Head of caudate nucleus (tissue), 42 donors: Measurements from ENCODE around the gene SPTLC2.
A peak's percentile ranks its signal among the peaks of the same experiment; 100 is the strongest.
"Not testable (repeated sequence)": the region's sequence is repeated elsewhere in the genome, so short reads cannot be mapped to it uniquely, and the experiment has no call there.

ENCODE experiments used
- DNase-seq, 42 donors: peaks; one replicate each; pipeline versions ENCODE4 v3.0.0 to v3.0.0-alpha.2; 2020 to 2021; ENCODE audit warnings: mixed read lengths in 7 of 42
- intact Hi-C: fragments of 100-400 bp; cut with DNase I; formaldehyde crosslinking; loops from one replicate; pipeline ENCODE4 v1.15.0; 2022

SPTLC2 gene

GRCh38 chr14:77531071-77531470 lies 85.4 kb downstream of the SPTLC2 start:
- no peak for DNase-seq
- intact Hi-C loops, result no loop called here

GRCh38 chr14:77529963-77530362 lies 86.5 kb downstream of the SPTLC2 start:
- DNase-seq, result no peak

GRCh38 chr14:77529213-77529612 lies 87.2 kb downstream of the SPTLC2 start:
- intact Hi-C loops, result no loop called here

More at GRCh38 chr14:77529963-77530362, 86.5 kb downstream of the SPTLC2 start:
- intact Hi-C loops, result no loop called here

DNA sequence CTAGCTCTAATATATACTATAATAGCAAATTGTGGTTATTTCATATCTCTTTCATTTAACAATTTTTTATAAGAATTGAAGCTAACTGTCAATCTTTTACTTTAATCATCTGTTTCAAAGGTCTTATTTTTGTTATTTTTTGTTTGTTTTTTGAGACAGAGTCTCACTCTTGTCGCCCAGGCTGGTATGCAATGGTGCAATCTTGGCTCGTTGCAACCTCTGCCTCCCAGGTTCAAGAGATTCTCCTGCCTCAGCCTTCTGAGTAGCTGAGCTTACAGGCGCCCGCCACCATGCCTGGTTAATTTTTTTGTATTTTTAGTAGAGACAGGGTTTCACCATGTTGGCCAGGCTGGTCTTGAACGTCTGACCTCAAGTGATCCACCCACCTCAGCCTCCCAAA lies 87.7 kb downstream of the SPTLC2 start:
- intact Hi-C loops, DNase-seq: not testable (repeated sequence)

More at GRCh38 chr14:77529213-77529612, 87.2 kb downstream of the SPTLC2 start:
- DNase-seq, result no peak

- no peak for DNase-seq
- intact Hi-C loops, result no loop called here
These were observed 90.2 kb downstream of the SPTLC2 start for GRCh38 chr14:77526266-77526665.

DNA sequence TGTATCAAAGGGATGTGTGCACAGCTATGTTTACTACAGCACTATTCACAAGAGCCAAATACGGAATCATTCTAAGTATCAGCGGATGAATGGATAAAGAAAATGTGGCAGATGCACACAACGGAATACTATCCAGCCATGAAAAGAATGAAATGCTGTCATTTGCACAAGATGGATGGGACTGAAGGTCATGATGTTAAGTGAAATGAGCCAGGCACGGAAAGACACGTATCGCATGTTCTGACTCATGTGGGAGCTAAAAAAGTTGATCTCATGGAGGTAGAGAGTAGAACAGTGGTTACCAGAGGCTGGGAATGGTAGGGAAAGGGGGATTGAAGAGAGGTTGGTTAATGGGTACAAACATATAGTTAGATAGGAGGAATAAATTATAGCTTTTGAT lies 91.9 kb downstream of the SPTLC2 start:
- intact Hi-C loops, result no loop called here
- DNase-seq, result no peak

DNA sequence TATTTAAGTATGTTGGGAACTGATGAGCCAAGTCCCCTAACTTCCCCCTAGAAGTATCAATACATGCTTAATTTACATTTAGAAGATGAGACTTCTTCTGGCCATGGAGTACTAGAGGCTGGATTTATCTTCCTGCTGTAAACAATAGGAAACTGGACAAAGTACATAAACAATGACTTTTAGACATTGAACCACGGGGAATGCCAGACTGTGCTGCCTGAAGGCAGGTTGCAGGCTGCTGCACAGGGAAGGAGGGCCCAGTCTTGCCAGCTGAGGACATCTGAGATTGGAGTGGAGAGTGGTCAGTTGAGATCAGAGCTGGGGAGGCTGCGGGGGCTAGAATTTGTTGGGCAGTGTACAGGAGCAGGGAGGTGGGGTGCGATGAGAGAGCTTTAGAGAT lies 93.3 kb downstream of the SPTLC2 start:
- intact Hi-C loops, result no loop called here
- DNase-seq, result no peak

- intact Hi-C loops, result no loop called here
- no peak for DNase-seq
These were observed 95.9 kb downstream of the SPTLC2 start for GRCh38 chr14:77520555-77520954.

DNA sequence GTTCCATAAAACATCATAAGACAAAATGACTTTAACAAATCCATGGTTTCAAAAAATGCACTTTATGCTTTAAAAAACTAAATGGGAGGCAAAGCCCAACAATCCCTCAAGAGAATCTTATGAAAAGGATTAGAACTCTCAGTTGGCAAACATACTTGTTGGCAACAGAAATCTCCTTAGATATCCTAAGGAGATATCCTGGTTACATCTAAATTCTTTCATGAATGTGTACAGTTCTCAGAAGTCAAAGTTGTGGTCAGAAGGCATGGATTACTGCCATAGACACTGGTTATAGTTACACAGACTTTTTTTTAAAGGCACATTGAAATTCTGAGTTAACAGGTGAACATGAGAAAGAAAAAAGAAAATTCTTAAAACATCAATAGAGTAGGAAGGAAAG lies 100.3 kb downstream of the SPTLC2 start:
- intact Hi-C loops, result no loop called here
- no peak for DNase-seq

GRCh38 chr14:77511486-77512162 lies 104.8 kb downstream of the SPTLC2 start:
- DNase-seq, result no peak
- intact Hi-C loops, result no loop called here

DNA sequence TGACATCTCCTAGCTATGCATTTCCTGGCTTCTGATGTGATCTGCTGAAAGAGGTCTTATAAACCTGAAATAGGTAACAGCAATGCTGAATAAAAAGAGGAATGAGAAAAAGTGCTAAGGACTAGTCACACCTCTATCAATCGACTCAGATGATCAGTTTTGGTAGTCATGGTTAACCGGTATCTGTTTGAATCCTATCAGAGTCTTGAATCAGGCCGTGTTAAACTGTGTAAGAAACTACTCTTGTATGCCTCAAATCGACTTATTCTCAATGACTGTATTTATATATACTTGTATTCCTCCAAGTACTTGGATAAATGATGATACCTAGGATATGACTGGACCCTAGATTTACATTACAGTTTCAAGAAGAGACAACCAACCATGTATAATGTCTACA lies 107.1 kb downstream of the SPTLC2 start:
- intact Hi-C loops, result no loop called here
- DNase-seq, result no peak

- intact Hi-C loops, result no loop called here
- DNase-seq, result no peak
These were observed 107.6 kb downstream of the SPTLC2 start for GRCh38 chr14:77508876-77509275.

DNA sequence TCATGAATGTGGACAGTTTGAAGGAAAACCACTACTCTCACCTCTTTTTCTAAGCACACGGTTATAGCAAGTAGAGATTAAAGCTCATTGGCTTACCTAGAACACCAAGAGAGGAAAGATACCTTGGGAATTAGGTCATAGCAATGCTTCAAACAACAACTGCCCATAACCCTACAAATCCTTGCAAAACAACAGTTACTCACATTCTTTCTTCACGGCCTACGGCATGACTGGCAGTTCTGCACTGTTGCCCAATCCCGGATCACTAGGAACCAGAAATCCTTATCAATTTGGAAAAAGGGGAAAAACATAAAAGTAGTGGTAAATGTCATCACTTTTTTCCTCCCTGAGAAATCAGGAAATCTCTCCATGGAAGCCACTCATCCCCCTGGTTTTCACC lies 108.2 kb downstream of the SPTLC2 start:
- peak in 1 of 42 donors; percentile 12 for DNase-seq
- intact Hi-C loops, result no loop called here

DNA sequence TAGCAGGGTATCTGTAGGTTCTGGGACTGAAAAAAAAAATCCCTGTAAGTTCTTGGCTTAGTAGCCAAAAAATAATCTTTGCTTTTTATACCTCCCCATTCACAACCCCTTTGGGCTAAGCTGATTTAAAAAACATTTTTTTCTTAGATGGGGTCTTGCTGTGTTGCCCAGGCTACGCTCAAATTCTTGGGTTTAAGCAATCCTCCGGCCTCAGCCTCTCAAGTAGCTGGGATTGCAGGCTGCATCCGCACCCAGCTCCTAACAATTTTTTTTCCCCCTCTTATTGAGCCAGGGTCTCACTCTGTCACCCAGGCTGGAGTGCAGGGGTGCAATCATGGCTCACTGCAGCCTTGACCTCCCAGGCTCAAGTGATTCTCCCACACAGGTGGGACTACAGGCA lies 108.7 kb downstream of the SPTLC2 start:
- DNase-seq, result no peak
- intact Hi-C loops, result no loop called here

DNA sequence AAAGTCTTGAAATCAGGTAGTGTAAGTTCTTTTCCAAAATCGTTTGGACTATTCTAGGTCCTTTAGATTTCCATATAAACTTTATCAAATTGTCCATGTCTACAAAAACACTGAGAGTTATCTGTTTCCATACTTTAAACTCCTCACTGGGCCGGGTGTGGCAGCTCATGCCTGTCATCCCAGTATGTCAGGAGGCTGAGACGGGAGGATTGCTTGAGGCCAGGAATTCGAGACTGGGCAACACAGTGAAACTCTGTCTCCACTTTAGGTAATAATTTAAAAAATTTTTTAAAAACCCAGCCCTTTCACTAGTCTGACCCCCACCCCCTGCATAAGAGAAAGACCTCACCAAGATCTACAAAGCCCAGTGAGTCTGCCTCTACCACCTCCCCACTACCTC lies 111.4 kb downstream of the SPTLC2 start:
- intact Hi-C loops, result no loop called here
- DNase-seq, result peak in 1 of 42 donors; percentile 31

DNA sequence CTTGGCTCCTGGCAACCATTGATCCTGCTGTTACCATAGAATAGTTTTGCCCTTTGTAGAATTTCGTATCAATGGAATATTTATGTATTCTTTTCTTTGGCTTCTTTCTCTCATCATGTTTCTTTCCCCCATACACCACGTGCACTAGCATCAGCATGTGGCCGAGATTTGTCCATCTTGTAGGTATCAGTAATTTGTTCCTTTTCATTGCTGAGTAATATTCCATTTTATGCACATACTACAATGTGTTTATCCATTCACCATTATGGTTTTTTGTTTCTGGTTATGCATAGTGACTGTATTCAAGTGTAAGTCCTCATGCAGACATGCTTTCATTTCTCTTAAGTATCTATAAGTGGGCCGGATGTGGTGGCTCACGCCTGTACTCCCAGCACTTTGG lies 113.3 kb downstream of the SPTLC2 start:
- DNase-seq, result no peak
- intact Hi-C loops, result no loop called here

DNA sequence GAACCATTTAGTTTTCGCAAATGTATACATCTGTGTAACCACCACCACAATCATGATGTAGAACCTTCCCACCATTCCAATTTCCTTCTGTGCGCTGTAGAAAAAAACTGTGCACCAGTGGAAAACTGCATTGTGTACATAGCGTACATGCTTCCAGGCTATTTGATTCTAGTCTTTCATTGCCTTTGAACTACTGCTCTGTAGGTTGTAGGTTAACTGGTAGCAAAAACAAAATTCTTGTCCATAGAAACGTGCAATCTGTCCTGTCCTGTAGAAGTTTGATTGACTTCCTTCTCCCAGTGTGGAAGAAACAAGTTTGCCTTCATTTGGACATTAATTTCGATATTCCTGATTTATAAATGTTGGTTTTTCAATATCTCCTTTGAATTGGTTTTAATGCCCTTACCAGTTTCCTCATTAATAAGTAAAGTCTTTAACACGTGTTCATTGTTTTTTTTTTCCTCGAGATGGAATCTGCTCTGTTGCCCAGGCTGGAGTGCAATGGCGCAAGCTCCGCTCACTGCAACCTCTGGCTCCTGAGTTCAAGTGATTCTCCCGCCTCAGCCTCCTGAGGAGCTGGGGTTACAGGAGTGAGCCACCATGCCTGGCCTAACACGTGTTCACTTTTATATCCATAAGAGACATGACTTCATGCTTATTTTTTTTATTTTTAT lies 114.2 kb downstream of the SPTLC2 start:
- intact Hi-C loops, result no loop called here
- DNase-seq, result no peak

- peak in 7 of 42 donors; percentile 10 to 38 (median 14) for DNase-seq
- intact Hi-C loops, result no loop called here
These were observed 117.4 kb downstream of the SPTLC2 start for GRCh38 chr14:77498984-77499527.

GRCh38 chr14:77498120-77498979 lies 118.1 kb downstream of the SPTLC2 start, which contains the start of gene ISM2:
Gene ISM2, minus strand, starts transcription at chr14:77498816. Its CDS starts 23 bp downstream, at chr14:77498793.
- DNase-seq, result peak; percentile 9 to 88 (median 70)

GRCh38 chr14:77495334-77495733 lies 121.1 kb downstream of the SPTLC2 start:
- intact Hi-C loops, result no loop called here
- DNase-seq, result no peak

More at GRCh38 chr14:77498120-77498979, 118.1 kb downstream of the SPTLC2 start, which contains the start of gene ISM2:
- intact Hi-C loops, result no loop called here
